Ascending aorta (tissue), 2 donors: ENCODE results near the gene MRPS18B. TPM values are rescaled to one million over a fixed set of nuclear protein-coding genes. Genes with fewer than 3 reads are reported as not detected.

Experiments
- DNase-seq, 2 donors: peaks; one replicate each; pipeline ENCODE4 v3.0.0-alpha.2; 2019; ENCODE audit warnings: low spot score in 2 of 2
- H3K27ac ChIP-seq, 2 donors: fragments of 200-600 bp; sonication (generic); one replicate each; pipeline ENCODE4 v1.5.1; 2016 to 2017; ENCODE audit warnings: mild to moderate bottlenecking in 1 of 2
- H3K27me3 ChIP-seq: fragments of 200-600 bp; sonication (generic); one replicate; pipeline ENCODE4 v1.5.1; 2017
- H3K36me3 ChIP-seq, 2 donors: fragments of 200-600 bp; sonication (generic); one replicate each; pipeline ENCODE4 v1.5.1; 2016
- H3K4me1 ChIP-seq, 2 donors: fragments of 200-600 bp; sonication (generic); one replicate each; pipeline ENCODE4 v1.5.1; 2016 to 2017; ENCODE audit warnings: mild to moderate bottlenecking in 1 of 2
- H3K4me3 ChIP-seq, 2 donors: fragments of 200-600 bp; sonication (generic); one replicate each; pipeline ENCODE4 v1.5.1; 2016 to 2017; ENCODE audit warnings: mild to moderate bottlenecking in 1 of 2
- H3K9me3 ChIP-seq, 2 donors: fragments of 200-600 bp; sonication (generic); one replicate each; pipeline ENCODE4 v1.5.1; 2016
- intact Hi-C: fragments of 100-400 bp; cut with DNase I; formaldehyde crosslinking; loops from one replicate; pipeline ENCODE4 v1.15.1; 2023
- total RNA-seq: library from RNA; depleted of rRNA; stranded (reverse); fragments of >200 nt; gene quantifications from one replicate; pipeline ENCODE4 v1.1.0, GENCODE V29; 2016
- TF ChIP-seq, protein P1 (sequence below), 3 experiments: fragments of 200-600 bp in 2 of 3; fragments of 450-650 bp in 1 of 3; sonication (generic) in 2 of 3; IDR thresholded peaks; one replicate each; pipeline ENCODE4 v1.5.1; 2016 to 2019; ENCODE audit warnings: antibody characterized with exemption in 3 of 3, mild to moderate bottlenecking in 1 of 3, moderate library complexity in 1 of 3

MRPS18B gene
- total RNA-seq, 1 donor from 2014 or later, result 33.0 TPM

DNA sequence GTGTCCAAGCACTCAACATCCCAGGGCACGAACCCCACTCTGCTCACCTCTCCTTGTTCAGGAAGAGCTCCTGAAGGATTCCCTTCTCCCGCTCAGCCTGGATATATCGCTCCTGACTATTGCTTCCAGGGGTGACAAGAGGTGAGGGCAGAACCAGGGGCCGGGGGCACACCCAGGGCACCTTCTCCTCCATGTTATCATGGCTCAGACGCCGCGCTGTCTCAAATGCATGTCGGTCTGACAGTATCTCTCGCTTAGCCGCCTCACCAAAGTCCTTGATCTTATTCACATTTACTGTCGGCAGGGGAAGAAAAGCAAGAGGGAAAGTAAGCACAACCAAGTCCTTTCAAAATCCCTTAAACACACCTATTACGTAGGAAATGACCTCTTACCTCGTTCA lies 13.7 kb upstream of the MRPS18B start:
- DNase-seq, result no peak
- no peaks in the 10 kb centered on the region for H3K27me3 ChIP-seq

DNA sequence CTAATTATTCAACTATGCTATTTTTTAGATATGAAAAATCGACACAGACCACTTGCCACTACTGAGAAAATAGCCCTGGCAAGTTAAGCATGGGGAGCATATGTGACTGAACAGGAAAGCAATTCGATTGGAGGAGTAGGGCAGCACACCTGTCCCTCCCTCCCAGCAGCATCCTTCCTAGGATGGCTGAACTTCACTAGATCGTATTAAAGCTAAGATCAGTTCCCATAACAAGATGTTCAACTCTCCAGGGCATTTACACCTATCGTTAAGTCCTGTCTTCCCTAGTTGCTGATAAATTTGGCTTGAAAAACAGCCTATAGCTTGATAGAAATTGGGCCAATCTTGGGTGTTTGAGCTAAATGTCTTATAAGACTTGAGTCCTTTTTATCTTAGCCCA lies 7.6 kb upstream of the MRPS18B start:
- Histone ChIP-seq H3K36me3 (peaks cover 38 to 43% of the 10 kb centered on the region in 2 donors), H3K4me1 (peaks cover 9 to 48% of the 10 kb centered on the region in 2 donors), H3K27me3 (no peaks in the 10 kb centered on the region), H3K9me3 (no peaks in the 10 kb centered on the region), H3K27ac (no peak overlapping the region), H3K4me3 (no peak overlapping the region)
- TF ChIP-seq, protein P1, sequence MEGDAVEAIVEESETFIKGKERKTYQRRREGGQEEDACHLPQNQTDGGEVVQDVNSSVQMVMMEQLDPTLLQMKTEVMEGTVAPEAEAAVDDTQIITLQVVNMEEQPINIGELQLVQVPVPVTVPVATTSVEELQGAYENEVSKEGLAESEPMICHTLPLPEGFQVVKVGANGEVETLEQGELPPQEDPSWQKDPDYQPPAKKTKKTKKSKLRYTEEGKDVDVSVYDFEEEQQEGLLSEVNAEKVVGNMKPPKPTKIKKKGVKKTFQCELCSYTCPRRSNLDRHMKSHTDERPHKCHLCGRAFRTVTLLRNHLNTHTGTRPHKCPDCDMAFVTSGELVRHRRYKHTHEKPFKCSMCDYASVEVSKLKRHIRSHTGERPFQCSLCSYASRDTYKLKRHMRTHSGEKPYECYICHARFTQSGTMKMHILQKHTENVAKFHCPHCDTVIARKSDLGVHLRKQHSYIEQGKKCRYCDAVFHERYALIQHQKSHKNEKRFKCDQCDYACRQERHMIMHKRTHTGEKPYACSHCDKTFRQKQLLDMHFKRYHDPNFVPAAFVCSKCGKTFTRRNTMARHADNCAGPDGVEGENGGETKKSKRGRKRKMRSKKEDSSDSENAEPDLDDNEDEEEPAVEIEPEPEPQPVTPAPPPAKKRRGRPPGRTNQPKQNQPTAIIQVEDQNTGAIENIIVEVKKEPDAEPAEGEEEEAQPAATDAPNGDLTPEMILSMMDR (IDR thresholded peaks at IDR 0.05), result no peak
- no peak for DNase-seq
- intact Hi-C loops, result loop anchor here (5.0 to 10.0 kb wide), 2 partner anchors 123 to 935 kb away; partner anchors contain the start of genes ATP6V1G2, DDX39B, HLA-E and NFKBIL1

More for the DNA sequence above, 13.7 kb upstream of the MRPS18B start:
- TF ChIP-seq, protein P1 (IDR thresholded peaks at IDR 0.05), result no peak
- no peak overlapping the region for H3K4me3 ChIP-seq
- peaks cover 84 to 86% of the 10 kb centered on the region in 2 donors for H3K36me3 ChIP-seq
- no peaks in the 10 kb centered on the region for H3K9me3 ChIP-seq
- H3K27ac ChIP-seq, result no peak overlapping the region
- intact Hi-C loops, result no loop called here
- H3K4me1 ChIP-seq, result peaks cover 0 to under 1% of the 10 kb centered on the region in 2 donors

GRCh38 chr6:30611150-30611855 lies 6.3 kb upstream of the MRPS18B start:
- H3K4me1 ChIP-seq, result peaks cover 9 to 48% of the 10 kb centered on the region in 2 donors
- peak overlapping the region; percentile 7 to 19 for H3K27ac ChIP-seq
- DNase-seq, result no peak
- H3K4me3 ChIP-seq, result no peak overlapping the region
- no peaks in the 10 kb centered on the region for H3K27me3 ChIP-seq
- no peaks in the 10 kb centered on the region for H3K9me3 ChIP-seq
- TF ChIP-seq, protein P1 (IDR thresholded peaks at IDR 0.05), result no peak
- H3K36me3 ChIP-seq, result peaks cover 31 to 37% of the 10 kb centered on the region in 2 donors
- intact Hi-C loops, result loop anchor here (5.0 to 10.0 kb wide), 2 partner anchors 124 to 933 kb away; partner anchors contain the start of genes ATP6V1G2, DDX39B, HLA-E and NFKBIL1

DNA sequence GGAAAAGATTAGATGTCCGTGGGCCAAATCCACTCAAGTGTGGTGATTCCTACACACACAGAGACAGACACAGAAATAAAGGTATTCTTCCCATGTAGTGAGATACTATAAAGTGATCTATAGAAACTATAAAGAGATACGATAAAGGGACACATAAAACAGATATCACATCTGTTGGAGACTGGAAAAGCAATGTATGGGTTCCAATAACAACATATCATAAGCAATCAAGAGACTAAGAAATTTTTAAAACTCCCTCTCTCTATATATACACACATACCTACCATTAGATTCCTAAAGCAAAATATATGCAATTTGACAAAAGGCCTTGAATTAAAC lies 5.8 kb upstream of the MRPS18B start:
- no peaks in the 10 kb centered on the region for H3K9me3 ChIP-seq
- intact Hi-C loops, result loop anchor here (5.0 to 10.0 kb wide), 2 partner anchors 125 to 933 kb away; partner anchors contain the start of genes ATP6V1G2, DDX39B, HLA-E and NFKBIL1
- H3K4me3 ChIP-seq, result no peak overlapping the region
- H3K27me3 ChIP-seq, result no peaks in the 10 kb centered on the region
- H3K36me3 ChIP-seq, result peaks cover 32 to 37% of the 10 kb centered on the region in 2 donors
- peak overlapping the region; percentile 7 to 19 for H3K27ac ChIP-seq
- DNase-seq, result no peak
- peaks cover 9 to 48% of the 10 kb centered on the region in 2 donors for H3K4me1 ChIP-seq
- TF ChIP-seq, protein P1 (IDR thresholded peaks at IDR 0.05), result no peak

GRCh38 chr6:30612213-30612612 lies 5.4 kb upstream of the MRPS18B start:
- no peaks in the 10 kb centered on the region for H3K27me3 ChIP-seq
- TF ChIP-seq, protein P1 (IDR thresholded peaks at IDR 0.05), result peak in 2 of 3 experiments; percentile 21 to 23
- DNase-seq, result no peak
- intact Hi-C loops, result loop anchor here (5.0 to 10.0 kb wide), 2 partner anchors 125 to 933 kb away; partner anchors contain the start of genes ATP6V1G2, DDX39B, HLA-E and NFKBIL1
- peak overlapping the region; percentile 19 to 95 for H3K27ac ChIP-seq
- H3K4me3 ChIP-seq, result no peak overlapping the region
- H3K36me3 ChIP-seq, result peaks cover 31 to 35% of the 10 kb centered on the region in 2 donors
- H3K4me1 ChIP-seq, result peaks cover 9 to 48% of the 10 kb centered on the region in 2 donors
- no peaks in the 10 kb centered on the region for H3K9me3 ChIP-seq
